ENCODE data around the gene TMEM62.
"Not testable (repeated sequence)": the region's sequence is repeated elsewhere in the genome, so short reads cannot be mapped to it uniquely, and the experiment has no call there.

TMEM62 gene

DNA sequence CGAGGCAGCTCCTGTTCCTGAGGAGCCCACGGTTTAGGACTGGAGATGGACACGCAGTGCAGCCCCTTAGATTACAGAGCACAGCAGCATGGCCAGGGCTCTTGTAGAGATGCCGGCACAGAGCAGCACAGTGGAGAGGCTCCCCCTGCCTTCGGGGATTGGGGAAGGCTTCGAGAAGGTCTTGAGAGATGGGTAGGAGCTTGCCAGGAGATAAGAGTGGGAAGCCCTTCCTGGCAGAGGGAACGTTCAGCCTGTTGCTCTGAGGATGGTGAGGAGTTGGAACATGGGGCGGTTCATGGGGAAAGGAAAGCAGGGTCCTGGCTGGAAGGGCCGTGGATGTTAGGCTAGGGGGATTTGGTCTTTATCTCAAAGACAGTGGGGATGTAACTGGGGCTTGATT is 77.4 kb downstream of the TMEM62 start:
- no peak for DNase-seq

DNA sequence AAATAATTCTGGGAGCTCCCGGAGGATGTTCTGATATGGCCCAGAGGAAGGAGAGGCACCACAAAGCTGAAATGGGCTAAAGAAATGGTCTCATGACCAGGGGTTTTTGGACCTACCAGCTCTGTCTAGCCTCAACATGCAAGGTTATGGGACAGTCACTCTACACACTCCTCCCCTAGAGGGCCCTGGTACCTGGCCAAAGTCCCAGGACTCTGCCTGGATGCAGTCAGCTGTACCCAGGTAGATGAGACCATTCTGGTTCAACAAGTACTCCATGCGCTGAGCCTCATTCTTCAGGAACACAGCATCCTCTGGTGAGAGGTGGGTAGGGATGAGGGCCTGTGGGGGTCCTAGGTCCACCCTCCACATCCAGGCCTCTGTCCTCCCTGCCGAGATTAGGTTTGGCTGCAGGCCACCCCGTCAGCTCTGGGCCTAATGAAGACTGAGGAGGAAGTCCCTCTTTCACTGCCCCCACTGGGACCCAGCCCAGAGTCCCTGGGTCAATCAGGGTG is 77.9 kb downstream of the TMEM62 start:
- no peak for DNase-seq

- DNase-seq = no peak
Measured at GRCh38 chr15:43212299-43212698, 78.9 kb downstream of the TMEM62 start.

DNA sequence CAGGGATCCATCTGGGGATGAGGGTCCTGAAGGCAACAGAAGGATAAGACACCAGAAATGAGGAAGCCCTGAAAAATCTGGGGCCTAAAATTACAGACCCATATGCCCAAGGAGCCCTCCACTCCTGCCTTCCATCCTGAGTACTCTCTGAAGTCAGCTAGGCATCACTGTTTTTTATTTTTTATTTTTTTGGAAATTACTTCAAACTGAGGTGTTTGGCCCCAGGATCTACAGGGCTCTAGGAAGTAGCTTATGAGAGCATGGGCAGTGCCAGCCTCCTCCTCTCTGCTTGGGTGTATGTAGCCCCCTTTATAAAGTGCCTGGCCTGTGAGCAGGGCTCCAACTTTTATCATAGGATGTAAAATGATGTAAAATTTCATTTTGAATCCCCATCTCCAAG is 79.6 kb downstream of the TMEM62 start:
- DNase-seq = no peak

DNA sequence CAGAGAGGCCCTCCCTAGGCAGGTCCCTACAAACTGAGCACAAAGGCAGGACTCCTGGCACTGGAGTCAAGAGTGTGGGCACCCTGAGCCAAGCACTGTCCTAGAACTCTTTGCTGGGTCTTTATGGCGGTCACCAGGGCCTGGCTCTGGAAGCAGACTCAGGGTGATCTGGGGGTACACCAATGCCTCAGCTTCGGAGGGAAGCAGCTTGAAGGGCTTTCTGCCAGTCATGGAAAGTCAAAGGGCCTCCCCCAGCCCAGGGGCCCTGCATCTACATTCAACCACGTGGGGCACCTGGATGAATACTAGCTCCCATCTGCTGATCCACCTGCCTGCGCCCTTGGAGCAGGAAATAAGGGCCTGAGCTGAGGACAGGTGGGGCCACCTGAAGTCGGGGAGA is 80.1 kb downstream of the TMEM62 start:
- no peak for DNase-seq

- no peak for DNase-seq
Measured at GRCh38 chr15:43214169-43214568, 80.8 kb downstream of the TMEM62 start.

GRCh38 chr15:43214592-43215295 is 81.4 kb downstream of the TMEM62 start:
- no peak for DNase-seq

DNA sequence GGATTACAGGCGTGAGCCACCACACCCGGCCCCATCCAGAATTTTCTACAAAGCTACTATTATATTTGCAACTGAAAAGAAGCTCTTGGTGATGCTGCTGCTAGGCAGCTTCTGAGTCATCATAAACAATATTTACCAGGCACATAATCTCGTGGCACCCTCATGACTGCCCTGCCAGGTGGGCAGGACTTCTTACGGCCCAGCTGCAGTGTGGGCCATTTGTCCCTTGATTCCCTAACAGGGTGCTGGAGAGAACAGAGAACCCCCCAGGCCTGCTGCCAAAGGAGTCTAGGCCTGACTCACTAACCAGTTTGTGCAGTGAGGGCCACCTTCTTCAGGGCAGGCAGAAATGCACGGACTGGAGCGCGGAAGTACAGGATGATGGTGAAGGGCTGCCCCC is 82.6 kb downstream of the TMEM62 start:
- DNase-seq = no peak

DNA sequence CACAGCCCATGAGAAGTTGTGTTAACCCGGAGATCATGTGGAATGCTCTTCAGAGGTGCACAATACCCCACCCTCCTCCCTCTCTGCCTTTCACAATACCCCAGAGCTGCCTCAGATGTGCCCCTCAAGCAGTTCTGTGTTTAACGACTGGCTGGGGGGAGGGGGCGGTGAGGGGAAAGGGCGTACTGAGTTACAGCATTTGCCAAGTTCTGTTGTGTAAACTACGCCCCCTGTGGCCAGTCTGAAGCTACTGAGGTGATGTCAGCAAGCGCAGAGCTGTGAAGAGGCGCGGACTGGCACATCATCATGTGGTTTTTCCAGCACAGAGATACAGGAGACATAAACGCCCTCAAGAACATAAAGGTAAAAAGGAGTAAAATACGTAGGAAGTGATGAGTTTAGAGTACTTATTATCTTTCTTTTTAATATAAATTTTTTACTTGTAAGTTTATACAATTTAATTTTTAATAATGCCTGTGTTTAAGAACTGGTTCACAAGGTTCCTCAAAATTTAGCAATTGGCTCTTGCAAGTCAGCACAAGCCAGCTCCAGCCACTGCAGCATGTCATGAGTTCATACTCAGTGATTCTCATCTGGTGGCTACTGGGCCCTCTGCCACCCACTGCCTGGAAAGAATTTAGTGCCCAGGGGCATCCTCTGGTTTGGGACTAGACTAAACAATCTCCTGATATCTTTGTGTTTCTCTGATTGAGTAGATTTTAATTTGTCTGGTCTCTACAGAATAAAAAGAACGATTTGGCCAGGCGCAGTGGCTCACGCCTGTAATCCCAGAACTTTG is 85.7 kb downstream of the TMEM62 start:
- DNase-seq = no peak

DNA sequence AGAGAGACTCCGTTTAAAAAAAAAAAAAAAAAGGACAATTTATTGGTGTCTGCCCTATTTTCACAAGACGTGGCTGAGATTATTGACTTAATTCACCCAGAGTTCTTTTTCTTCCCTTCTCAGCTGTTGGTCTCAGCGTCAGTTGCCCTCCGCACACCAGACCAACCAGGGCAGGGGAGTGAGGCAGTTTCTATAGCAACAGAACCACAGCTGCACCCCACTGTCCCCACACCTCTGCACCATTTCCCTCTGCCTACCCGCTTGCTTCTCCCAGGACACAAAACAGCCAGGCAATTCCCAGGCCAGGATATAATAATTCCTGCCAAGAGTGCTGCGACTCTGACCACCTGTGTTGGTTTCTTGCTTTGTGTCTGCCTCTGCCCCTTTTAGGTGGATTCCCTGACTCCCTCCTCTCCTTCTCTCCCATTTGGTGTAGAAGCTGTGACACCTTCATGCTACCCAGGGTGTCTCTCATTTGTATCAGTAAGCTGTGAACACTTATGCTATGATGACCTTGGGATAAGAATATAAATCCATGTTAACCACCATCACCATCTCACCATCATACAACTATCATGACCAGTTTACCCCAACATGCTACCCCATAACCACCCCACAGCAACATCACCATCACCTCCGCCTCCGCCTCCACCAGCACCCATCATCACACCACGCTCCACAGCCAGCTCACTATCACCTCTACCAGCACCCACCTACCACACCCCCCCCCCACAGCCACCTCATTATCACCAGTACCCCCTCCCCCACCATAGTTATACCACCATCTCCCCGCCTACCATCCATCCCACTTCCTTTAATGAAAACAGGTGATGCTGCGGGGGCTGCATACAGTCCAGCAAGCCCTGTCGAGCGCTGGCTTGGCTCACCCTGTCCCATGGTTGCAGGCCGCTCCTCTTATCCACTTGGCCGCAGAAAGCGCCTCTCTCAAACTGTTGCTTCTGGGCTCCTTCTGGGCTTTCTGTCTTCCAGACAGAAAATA is 86.8 kb downstream of the TMEM62 start:
- no peak for DNase-seq

DNA sequence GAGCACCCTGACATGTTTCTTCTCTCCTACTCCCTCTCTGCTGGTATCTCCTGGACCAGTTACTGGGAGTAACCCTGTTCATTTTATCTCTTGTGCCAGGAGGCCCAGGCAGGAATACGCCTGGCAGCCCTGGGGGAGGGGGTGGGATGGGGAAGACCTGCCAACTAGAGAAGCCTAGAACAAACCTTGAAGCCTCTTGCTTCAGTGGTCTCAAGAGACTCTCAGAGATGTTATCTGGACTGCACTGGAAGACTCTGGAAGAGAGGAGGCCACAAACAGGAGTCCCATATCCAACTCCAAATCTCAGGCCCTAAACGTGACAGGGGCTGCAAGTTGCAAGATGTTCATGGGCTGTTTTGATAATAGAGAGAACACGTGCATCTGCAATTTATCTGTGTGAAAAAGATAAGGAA is 87.6 kb downstream of the TMEM62 start, which contains the start of gene EPB42:
TSS of gene EPB42 (minus strand) at position 28 of the 413 bp plus-strand sequence. CDS start 193 bp downstream, outside the sequence.
- no peak for DNase-seq

DNA sequence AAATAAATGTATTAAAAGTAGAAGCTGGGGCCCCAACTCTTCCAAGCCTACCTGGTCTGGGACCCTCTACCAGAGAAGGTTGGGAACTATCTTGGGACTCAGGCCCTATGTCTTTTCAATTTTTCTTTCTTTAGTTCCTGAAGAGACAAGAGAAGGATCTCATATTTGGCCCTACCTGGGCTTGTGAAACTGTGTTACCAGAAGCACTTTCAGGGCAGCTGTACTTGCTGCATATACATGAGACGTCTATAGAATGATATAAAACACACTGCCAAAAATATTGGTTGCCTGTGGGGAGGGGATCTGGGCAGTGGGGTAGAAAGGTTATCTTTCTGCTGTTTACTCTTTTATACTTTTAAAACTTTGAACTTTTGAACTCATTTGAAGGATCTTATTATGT is 88.0 kb downstream of the TMEM62 start:
- no peak for DNase-seq

DNA sequence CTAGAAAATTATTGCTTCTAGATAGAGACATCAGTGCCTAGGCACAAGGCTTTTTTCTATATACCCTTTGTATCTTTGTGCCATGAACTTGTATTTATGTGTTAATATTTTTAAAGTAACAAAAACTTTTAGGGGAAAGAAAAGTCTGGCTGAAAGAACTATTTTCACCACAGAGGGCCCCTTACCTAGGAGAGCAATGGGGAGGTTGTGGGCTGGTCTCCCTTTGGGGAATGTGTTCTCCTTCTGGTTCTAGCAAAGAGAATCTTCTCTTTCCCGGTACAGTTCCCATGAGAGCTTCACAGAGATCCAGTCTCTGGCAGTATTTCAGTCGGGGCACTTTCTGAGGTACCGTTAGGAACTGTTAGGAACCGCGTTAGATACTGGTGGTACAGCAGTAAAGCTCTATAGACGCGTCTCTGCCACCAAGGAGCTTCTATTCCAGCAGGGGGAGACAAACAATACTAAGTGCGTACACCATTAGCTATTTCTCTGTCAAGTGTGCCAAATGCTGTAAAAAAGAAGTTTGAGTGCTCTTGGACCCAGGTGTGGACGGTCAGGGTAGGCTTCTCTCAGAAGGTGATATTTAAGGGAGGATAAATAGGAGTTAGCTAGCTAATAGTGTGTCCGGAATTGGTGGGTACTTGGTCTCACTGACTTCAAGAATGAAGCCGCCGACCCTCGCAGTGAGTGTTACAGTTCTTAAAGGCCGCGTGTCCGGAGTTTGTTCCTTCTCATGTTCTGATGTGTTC is 92.0 kb downstream of the TMEM62 start:
- peak; percentile 67 for DNase-seq

DNA sequence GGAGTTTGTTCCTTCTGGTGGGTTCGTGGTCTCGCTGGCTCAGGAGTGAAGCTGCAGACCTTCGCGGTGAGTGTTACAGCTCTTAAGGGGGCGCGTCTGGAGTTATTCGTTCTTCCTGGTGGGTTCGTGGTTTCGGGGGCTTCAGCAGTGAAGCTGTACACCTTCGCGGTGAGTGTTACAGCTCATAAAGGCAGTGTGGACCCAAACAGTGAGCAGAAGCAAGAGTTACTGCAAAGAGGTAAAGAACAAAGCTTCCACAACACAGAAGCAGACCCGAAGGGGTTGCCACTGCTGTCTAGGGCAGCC is 92.5 kb downstream of the TMEM62 start:
- not testable (repeated sequence) for DNase-seq

GRCh38 chr15:43226436-43227305 is 93.3 kb downstream of the TMEM62 start:
- DNase-seq = no peak

DNA sequence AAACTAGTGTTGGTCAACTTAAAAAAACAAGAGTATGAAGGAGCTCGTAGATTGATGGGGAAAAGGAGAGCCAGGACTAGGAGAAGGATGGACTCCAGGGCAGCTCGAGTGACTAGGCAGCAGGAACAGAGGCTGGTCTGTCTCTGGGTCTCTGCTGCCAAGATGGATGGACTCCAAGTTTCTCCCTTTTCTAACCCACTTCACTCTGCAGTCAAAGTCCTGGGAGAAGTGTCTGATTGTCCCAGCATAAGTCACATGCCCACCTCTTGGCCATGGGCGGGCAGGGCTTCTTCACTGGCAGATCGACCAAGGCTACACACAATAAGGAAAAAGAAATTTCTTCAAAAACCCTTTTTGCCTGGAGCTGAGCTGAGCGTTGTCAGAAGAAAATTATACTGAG is 96.6 kb downstream of the TMEM62 start:
- no peak for DNase-seq

- DNase-seq = no peak
Measured at GRCh38 chr15:43230640-43231115, 97.3 kb downstream of the TMEM62 start.

DNA sequence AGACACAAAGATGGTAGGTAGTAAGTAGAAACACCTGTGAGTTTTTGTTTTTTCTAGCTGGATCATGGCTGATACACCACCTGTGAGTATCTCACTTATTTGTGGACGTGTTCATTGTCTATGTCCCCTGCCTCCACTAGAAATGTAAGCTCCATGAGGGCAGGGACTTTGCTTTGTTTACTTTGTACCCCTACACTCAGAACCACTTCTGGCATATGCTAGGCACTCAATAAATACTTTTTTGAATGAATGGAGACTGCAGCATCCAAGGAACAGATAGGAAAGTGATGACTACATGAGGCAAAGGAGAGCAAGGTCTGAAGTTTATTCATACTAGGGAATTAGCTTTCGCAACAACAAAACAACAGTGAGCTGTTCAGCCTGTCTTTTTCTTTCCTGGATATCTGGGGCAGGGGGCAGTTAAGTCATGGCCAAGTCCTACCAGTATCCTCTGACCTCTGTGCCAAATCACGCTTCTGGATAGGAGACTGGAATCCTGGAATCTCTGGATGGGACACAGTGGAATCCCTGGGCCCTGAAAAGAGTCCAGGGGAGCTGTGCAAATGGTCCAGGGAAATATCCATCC is 99.0 kb downstream of the TMEM62 start:
- no peak for DNase-seq

All from activated effector memory CD4-positive, alpha-beta T cell treated with anti-CD3 and anti-CD28 coated beads, Interleukin-2, amount 50 U/mL, for 16 hours (primary cell).